Measurements from ENCODE around the gene TMEM179.

DNA sequence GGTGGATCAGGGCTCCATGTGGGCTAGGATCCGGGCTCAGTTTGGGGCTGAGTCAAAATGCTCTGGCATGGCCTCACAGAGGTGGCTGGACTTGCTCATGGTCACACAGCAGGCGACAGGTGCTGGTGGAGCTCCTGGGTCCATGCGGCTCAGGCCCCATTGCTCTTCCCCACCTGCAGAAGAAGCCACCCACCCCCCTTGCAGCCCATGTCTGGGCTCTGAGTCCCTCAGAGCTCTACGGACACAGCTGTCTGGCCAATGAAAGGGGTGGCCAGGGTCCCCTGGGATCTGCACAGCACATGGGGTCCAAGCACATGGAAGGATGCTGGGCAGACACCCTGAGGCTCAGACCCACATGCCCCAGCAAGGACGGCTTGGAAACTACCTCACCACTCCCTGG, 42.0 kb downstream of the TMEM179 start:
- TF ChIP-seq CTCF (IDR thresholded peaks at IDR 0.05) = no peak
- TF ChIP-seq SIN3A (IDR thresholded peaks at IDR 0.05; ENCODE audit: borderline replicate concordance, insufficient read depth, low read depth, low read length) = no peak
- TF ChIP-seq REST (IDR thresholded peaks at IDR 0.05; ENCODE audit: insufficient read depth in 1 of 2, low read depth in 2 of 2, low read length in 1 of 2) = no peak
- TF ChIP-seq POLR2AphosphoS5 (IDR thresholded peaks at IDR 0.05; ENCODE audit: low read depth, low read length) = no peak
